HG02981 (cell line): ENCODE measurements around the gene LCN2.
"Not testable (repeated sequence)": the region's sequence is repeated elsewhere in the genome, so short reads cannot be mapped to it uniquely, and the experiment has no call there.

ENCODE experiments used
- ATAC-seq: cut with Tn5 transposase; IDR thresholded peaks from one replicate; pipeline ENCODE4 v1.9.1; 2021; ENCODE audit warnings: mild to moderate bottlenecking, moderate library complexity; ENCODE audit not compliant: unreplicated experiment

The LCN2 gene

DNA sequence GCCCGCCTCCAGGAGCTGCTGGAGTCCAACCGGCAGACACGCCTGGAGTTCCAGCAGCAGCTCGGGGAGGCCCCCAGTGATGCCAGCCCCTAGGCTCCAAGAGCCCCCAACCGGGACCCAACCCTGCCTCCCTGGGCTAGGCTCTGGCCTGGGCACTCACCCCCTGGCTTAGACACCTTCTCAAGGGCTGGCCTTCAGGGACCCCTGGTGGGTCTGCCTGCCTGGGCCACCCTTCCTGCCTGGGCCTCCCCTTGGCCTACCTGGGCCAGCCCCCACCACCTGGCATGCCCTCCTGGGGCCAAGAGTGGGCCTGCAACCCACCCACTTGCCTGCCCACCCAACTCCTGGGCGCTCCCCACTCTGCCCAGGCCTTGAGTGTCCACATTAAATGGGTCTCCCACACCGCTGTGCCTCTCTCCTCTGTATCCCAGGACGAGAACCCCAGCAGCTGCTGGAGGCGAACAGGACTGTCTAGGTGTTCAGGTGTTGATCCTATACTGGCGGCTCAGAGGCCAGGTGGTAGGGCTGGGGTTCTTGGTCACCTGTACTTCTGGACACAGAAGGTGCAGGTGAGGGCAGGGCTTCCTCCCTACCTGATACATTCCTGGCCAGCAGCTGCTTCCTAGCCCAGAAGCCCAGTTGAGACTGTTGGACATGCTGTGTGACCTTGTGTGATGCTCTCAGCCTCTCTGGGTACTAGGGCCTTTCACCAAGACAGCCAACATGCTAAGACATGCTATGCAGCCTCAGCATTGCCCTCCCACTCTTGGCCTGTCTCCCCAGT is 14.5 kb downstream of the LCN2 start:
- no peak for ATAC-seq

DNA sequence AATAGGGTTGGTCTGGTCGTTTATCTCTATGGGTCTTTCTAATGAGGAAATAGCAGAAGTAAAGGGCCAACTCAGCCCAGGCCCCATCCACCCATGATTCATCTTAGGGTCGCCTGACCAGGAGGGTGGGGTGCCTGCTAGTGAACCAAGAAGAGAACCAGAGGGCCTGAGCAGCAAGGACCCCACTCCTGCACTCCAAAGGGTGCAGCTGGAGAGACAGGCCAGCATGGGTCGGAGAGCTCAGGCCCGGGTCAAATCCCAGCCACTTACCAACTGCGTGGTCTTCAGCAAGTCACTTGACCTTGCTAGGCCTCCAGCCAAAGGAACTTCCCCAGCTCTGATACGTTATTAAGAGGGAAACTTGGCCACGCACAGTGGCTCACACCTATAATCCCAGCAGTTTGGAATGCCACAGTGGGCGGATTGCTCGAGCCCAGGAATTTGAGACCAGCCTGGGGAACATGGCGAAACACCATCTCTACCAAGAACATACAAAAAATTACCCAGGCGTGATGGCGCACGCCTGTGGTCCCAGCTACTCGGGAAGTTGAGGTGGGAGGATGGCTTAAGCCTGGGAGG is 15.1 kb downstream of the LCN2 start:
- ATAC-seq, result no peak

DNA sequence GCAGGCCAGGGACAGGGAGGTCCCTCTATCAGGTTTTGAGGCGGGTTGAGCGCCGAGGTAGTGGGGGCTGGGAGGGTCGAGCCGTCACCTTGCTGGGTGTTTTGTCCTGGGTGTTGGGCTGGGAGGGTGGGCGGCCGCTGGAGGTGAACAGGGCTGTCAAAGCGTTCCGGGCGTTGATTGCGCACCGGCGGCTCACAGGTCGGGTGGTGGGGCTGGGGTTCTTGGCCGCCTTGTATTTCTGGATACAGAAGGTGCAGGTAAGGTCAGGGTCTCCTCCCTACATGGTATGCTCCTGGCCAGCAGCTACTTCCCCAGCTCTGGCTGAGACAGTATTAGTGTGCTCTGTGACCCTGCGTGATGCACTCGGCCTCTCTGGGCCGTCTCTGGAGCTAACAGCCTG is 16.9 kb downstream of the LCN2 start:
- ATAC-seq, result no peak

DNA sequence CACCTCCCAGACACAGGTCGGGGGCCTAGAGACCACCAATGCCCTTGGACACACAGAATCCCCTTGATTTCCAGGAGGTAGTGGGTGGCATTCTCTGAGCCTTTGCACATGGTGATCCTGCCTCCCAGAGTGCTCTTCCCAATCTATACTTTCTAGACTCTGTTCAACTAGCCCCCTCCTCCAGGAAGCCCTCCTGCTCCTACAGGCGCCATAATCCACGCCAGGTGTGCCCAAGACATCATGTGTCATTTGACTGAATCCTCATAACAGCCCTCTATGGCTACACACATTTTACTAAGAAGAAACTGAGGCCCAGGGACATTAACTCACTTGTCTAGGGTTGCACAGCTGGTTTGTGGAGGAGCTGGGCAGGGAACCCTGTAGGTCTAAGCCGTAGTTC is 18.0 kb downstream of the LCN2 start:
- ATAC-seq, result no peak

DNA sequence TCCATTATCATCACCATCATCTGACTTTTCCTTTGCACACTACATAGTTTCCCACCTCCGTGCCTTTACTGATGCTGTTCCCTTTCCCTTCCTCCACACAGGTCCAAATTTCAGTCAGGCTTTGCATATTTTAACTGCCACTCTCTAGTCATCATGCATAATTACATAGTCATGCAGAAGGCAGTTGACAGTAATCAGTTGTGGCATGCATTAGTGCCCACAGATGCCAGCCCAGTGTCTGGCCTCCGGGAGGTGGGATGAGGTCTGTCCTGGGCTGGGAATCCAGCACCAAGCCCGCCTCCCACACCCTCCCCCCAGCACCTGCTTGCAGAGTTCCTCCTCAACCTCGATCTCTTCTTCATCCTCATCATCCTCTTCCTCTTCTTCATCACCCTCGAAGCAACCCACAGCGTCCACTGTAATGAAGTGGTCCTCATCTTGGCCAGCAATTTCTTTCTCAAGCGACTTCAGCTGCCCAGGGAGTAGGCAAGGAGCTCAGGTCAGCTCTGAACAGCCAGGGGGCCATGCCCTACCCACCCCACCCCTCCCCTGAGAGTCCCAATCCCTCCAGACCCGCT is 19.6 kb downstream of the LCN2 start:
- no peak for ATAC-seq

DNA sequence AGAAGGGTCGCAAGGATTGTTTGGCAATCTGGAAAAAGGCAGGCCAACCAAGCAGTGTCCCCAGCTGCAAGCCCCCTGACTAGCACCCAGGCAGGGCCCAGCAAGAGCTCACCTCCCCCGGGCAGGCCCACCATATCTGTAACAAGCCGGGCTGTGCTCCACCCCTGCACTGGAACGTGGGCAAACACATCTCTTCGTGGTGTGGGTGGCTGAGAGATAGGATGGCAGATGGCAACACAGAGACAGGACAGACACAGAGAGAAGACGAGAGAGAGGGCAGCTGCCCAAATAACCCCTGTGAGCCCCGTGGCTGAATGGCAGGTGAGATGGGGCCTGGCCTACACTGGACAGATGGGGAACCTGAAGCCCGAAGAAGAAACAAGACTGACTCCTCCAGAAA is 20.2 kb downstream of the LCN2 start:
- no peak for ATAC-seq

DNA sequence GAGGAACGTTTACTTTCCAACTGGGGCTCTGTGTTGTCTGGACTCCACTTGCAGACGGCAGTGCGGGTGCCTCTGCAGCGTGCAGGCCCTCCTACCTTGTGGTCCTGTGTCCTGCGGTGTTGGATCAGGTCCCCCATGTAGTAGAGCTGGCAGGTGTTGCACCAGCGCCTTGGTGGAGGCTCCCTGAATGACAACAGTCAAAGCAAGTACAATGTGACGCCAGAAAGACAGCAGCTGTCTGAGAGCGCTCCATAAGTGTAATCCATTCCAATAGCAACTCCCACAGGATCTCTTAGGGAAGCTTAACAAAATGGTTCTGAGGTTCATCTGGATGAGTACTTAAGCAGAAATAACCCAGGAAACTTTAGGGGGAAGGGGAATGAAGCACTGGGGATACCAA is 20.7 kb downstream of the LCN2 start:
- no peak for ATAC-seq

DNA sequence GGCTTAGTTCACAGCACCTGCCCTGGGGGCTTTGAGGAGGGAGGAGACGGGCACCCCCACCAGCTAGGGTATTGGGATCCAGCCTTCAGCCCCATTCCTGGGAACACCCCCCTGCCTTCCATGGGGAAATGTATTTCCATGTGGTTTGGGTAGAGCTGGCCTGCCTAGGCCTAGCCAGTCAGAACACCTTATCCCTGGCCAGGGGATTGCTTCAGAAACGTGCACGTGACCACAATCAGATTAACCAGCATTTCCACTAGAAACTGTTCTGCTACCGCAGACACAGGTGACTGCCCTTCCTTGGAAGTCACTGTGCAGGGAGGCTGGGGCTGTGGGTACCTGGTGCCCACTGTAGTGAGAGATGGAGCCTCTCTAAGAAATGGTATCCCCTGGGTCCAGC is 24.8 kb downstream of the LCN2 start:
- ATAC-seq, result no peak

DNA sequence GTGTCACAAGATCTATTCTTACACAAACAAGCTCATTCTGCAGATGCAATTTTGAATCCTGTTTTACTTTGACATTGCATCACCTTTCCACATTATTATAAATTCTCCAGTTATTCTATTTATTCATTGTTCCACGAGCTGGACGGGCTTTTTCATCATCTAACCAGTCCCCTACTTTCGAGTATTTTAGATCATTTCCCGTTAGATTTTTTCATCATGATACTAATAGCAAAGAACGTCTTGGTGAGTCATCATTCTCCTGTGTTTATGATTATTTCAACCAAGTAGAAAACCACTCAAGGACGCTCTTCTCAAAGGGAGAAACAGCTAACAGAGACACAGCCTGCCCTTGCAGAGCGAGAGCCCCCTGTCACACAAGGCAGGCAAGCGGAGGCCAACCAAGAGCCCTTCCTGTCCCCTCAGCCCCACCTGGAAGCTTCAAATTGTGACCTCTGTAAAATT is 25.9 kb downstream of the LCN2 start:
- ATAC-seq, result no peak

DNA sequence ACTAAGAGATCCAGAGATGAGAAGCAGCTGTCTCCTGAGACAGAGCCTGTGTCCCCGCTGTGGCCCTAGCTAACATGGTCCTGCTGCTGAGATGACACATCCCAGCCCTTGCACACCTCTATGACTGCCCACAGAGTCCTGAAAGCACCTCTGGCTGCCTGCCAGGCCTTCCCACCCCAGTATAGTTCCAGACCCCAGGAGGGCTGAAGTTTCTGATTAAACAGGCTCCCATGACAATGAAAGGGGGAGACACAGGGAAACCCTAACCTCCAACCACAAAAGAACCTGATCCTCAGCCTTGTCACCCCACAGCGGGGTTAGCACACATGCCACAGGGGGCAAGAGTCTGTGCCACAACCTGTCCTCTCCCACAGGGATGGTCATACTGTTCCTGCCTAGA is 26.5 kb downstream of the LCN2 start:
- ATAC-seq, result no peak

DNA sequence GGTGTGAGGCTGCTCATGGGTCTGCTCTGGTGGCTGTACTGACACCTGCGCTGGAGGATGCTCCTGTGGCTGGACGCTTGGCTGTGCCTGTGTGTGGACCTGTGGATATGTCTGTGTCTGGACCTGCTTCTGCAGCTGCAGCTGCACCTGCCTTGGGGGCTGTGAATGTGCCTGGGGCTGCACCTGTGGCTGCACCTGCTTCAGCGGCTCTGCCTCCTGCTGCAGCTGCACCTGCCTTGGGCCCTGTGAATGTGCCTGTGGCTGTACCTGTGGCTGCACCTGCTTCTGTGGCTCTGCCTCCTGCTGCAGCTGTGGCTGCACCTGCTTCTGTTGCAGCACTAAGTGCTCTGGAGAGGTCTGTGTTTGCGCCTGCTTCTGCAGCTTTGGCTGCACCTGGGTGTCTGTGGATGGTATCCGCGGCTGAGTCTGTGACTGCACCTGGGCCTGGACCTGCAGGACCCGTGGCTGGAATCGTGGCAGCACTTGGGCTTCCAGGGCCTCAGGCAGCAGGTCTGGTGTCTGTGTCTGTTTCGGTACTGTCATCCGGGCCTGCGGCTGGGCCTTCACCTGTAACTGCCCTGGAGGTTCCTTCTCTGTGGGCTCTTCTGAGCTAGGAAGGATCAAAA is 29.7 kb downstream of the LCN2 start:
- ATAC-seq, result no peak

DNA sequence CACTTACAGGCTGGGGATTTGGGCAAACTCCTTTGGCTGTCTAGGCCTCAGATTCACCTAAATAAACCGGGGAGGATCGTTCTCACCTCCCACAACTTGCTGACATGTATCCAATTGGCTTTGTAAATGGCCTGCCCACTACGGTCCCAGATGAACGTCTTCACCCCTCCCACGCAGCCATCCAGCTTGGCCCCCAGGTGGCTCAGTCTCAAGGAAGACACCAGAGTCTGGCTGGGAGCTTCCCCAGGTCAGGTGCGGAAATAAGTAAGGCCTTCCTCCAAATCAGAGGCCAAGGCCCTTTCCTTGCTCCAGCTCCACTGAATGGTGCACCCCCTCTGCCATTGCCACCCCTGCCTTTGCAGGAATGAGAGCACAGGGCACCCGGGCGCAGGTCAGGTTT is 30.7 kb downstream of the LCN2 start:
- no peak for ATAC-seq

DNA sequence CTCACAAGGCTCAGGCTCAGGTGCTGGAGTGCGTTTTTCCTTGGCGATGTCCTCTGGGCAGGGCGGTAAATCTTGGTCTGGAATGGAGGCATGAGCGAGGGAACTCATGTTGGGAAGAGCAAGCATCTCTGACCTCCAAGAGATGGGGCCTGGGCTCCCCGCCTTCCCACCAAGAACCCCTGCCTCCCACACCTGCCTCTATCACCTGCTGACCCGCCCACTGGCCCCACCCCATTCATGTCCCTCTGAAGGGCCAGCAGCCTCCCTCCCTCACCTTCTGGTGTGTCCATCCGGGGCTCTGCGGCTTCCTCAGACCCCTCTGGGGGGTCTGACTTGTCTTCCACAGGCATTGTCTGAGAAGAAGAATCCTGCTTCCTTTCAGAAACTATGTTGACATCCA is 31.2 kb downstream of the LCN2 start:
- ATAC-seq, result no peak

DNA sequence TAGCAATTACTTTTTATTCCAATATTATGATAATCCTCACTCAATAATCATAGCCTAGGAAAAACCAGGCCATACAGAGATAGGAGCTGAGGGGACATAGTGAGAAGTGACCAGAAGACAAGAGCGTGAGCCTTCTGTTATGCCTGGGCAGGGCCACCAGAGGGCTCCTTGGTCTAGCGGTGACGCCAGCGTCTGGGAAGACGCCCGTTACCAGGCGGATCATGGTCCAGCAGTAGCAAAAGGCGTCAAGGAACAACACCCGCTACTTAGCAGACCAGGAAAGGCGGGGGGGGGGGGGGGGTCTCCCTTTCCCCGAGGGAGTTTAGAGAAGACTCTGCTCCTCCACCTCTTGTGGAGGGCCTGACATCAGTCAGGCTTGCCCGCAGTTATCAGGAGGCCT is 32.2 kb downstream of the LCN2 start:
- not testable (repeated sequence) for ATAC-seq

DNA sequence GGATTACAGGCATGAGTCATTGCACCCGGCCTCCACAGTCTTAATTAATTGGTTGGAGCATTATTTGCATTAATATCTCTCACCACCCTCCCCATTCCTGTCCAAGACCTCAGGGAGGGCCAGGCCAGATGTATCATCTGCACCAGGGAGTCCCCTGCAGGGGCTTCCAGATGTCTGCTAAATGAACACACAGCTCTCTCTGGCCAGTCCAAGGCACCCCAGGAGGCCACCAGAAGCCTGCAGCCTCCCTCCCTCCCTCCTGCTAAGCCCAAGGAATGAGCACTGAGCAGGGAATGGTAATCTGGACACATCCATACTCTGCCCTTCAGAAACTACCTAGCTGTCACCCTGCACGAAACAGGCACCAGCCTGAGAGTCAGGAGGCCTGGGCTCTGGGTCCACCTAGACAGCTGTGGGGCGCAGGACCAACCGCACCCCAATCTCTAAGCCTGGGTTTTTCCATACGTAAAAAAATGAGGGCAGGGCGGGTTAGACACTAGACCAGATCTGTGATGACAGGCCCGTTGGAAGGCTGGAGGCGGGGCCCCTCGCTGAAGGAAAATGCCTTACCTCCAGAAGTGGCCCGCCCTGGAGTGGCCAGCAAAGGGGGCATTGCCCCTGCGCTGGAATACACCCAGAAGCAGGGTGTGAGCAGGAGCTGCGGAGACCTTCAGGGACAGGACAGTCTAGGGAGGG is 33.8 kb downstream of the LCN2 start:
- no peak for ATAC-seq

DNA sequence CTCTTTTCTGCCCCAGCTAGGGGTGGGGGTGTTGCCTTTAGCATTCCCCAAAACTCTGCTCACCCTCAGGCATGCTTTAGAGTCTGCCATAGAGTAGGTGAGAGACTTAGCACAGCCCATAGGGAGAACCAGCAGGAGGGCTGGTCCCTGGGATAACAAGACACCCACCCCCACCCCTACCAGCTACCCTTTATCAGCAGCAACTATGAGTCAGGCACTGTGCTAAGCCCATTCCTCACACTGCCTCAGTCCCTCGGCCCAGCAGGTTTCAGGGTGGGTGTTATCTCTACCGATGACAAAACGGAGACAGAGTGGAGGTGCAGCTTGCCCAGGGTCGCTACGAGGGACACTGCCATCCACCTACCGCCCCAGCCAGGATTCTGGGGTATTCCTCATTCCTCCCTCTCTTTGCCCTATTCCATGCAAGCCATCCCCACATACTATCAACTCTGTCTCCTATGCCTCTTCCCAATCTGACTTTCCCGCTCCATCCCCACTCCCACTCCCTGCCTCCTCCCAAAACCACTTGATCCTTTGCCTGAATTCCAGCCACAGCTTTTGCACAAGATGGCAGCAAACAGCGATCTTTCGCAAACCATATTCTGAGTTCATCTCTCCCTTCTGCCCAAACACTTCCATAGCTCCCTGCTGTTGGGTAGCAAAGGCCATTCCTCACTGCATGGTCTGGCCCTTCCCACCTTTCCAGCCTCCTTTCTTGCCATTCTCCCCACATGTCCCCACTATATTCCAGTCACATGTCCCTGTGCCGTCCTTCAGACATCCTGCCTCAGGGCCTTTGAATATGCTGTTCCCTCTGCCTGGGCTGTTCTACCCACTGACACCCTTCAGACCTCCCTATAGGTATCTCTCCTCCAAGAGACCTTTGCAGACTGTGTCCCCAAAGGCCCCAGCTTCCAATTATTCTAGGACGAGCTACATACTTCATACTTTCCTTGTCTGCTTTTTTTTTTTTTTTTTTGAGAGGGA is 37.0 kb downstream of the LCN2 start:
- ATAC-seq, result no peak

DNA sequence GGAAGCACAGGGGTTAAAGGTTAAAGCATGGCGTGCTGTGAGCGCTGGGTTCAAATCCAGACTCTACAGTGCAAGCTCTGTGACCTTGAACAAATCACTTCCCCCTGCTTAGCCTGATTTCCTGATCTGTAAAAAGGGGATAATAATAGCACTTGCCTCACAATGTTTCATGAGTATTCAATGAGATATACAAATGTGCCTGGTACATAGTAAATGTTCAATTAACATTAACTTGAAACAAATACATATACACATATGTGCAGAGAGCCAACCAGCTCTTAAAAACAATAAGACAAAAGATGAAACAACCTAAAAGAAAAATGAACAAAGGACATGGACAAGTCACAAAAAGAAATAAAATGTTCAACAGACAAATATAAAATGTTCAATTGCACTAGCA is 38.1 kb downstream of the LCN2 start:
- no peak for ATAC-seq

DNA sequence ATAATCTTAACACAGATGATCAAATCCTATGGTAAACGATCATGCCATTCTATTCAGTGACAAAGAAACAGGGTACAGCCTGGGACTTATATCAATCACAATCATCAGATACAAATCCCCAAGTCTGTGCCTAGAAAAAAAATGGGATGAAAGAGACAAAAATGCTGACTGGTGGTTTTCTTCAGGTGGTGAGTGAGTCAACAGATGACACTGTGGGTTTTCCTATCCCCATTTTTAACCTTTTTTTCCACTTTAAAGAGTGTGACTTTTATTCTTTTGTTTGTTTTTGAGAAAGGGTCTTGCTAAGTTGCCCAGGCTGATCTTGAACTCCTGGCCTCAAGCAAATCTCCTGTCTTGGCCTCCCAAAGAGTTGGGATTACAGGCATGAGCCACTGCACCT is 39.0 kb downstream of the LCN2 start:
- ATAC-seq, result no peak

DNA sequence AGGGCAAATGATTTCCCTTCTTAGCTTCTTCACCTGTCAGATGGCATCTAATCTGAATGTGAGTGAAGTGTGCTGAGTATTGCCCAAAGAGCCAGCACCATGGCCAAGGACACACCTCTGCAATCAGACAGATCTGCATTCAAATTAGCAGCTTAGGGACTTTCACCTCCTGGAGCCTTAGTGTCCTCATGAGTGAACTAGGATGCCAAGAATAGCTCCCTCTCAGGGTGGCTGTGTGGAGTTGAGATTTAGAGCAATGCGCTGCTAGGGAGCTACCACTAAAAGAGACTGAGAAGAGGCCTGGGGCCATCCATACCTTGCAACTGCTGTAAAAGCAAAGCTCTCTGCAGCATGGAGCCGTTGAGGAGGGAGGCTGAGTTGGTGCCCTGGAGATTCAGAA is 40.8 kb downstream of the LCN2 start:
- ATAC-seq, result no peak
